Right ventricle myocardium superior (tissue), 1 donor: ENCODE measurements around the gene ING3. TPM values are rescaled to one million over a fixed set of nuclear protein-coding genes. Genes with fewer than 3 reads are reported as not detected.
"Not testable (repeated sequence)": the region's sequence is repeated elsewhere in the genome, so short reads cannot be mapped to it uniquely, and the experiment has no call there.

Experiments
- ATAC-seq: fragments of 200-7000 bp; cut with Tn5 transposase; one replicate; pipeline ENCODE4 v1.9.1; 2020; ENCODE audit warnings: mild to moderate bottlenecking; ENCODE audit not compliant: poor library complexity
- DNase-seq: peaks from one replicate; pipeline ENCODE4 v3.0.0-alpha.2; 2020
- intact Hi-C: fragments of 100-400 bp; cut with DNase I; formaldehyde crosslinking; loops from one replicate; pipeline ENCODE4 v1.11.2; 2022
- total RNA-seq: library from RNA; stranded (reverse); fragmentation: NEBNext Ultra II Directional; extraction: Animal tissue kit (Norgen Biotek cat#: 25700); gene quantifications from one replicate; pipeline ENCODE4 v1.2.1, GENCODE V29; 2021
- donor health status: DM: no; HTN: yes; CAD: no; lungs with severe emphysema.

The ING3 gene
- total RNA-seq, 1 donor from 2014 or later: 11.1 TPM

- DNase-seq (no peak), ATAC-seq (no peak)
- intact Hi-C loops: loop anchor here (5.0 kb wide), 2 partner anchors 138 to 153 kb away; no protein-coding TSS in a partner anchor
Observed at GRCh38 chr7:120944826-120945562, 5.6 kb upstream of the ING3 start.

- intact Hi-C loops: loop anchor here (5.0 kb wide), 1 partner anchor 141 kb away; no protein-coding TSS in a partner anchor
- no peak for ATAC-seq
- no peak for DNase-seq
Observed at GRCh38 chr7:120947980-120948379, 2.6 kb upstream of the ING3 start.

GRCh38 chr7:120949393-120949911 lies 1.1 kb upstream of the ING3 start:
- DNase-seq (no peak), ATAC-seq (no peak)
- intact Hi-C loops: loop anchor here (5.0 kb wide), 1 partner anchor 142 kb away; no protein-coding TSS in a partner anchor

GRCh38 chr7:120949998-120950538 lies 509 bp upstream of the ING3 start:
- intact Hi-C loops: loop anchor here (5.0 kb wide), 1 partner anchor 143 kb away; no protein-coding TSS in a partner anchor
- DNase-seq (no peak), ATAC-seq (no peak)

GRCh38 chr7:120951309-120951699 lies 727 bp downstream of the ING3 start:
- ATAC-seq: no peak

GRCh38 chr7:120951826-120952225 lies 1.2 kb downstream of the ING3 start:
- intact Hi-C loops: no loop called here
- no peak for ATAC-seq
- no peak for DNase-seq

More at GRCh38 chr7:120951309-120951699, 727 bp downstream of the ING3 start:
- DNase-seq: no peak
- intact Hi-C loops: no loop called here

- intact Hi-C loops: no loop called here
- DNase-seq (no peak), ATAC-seq (no peak)
Observed at GRCh38 chr7:120955577-120956149, 5.1 kb downstream of the ING3 start.

- DNase-seq (no peak), ATAC-seq (no peak)
- intact Hi-C loops: no loop called here
Observed at GRCh38 chr7:120959929-120960484, 9.4 kb downstream of the ING3 start.

- DNase-seq (no peak), ATAC-seq (no peak)
- intact Hi-C loops: no loop called here
Observed at GRCh38 chr7:120960714-120961113, 10.1 kb downstream of the ING3 start.

GRCh38 chr7:120961638-120962173 lies 11.1 kb downstream of the ING3 start:
- intact Hi-C loops: no loop called here
- DNase-seq (no peak), ATAC-seq (no peak)

- intact Hi-C loops: no loop called here
- no peak for DNase-seq
- no peak for ATAC-seq
Observed at GRCh38 chr7:120964088-120964487, 13.5 kb downstream of the ING3 start.

- DNase-seq: no peak
- intact Hi-C loops: no loop called here
- no peak for ATAC-seq
Observed at GRCh38 chr7:120966961-120967360, 16.4 kb downstream of the ING3 start.

- DNase-seq (no peak), ATAC-seq (no peak)
- intact Hi-C loops: no loop called here
Observed at GRCh38 chr7:120973849-120974248, 23.3 kb downstream of the ING3 start.

- ATAC-seq (no peak), DNase-seq (no peak)
- intact Hi-C loops: no loop called here
Observed at GRCh38 chr7:120979765-120980499, 29.4 kb downstream of the ING3 start.

- DNase-seq: no peak
- no peak for ATAC-seq
- intact Hi-C loops: no loop called here
Observed at GRCh38 chr7:120981117-120981516, 30.5 kb downstream of the ING3 start.

- intact Hi-C loops: no loop called here
- ATAC-seq: no peak
Observed at GRCh38 chr7:120981888-120982615, 31.5 kb downstream of the ING3 start.

GRCh38 chr7:120983592-120983991 lies 33.0 kb downstream of the ING3 start:
- ATAC-seq, DNase-seq, intact Hi-C loops: not testable (repeated sequence)

More at GRCh38 chr7:120981888-120982615, 31.5 kb downstream of the ING3 start:
- no peak for DNase-seq

- no peak for DNase-seq
- intact Hi-C loops: no loop called here
- no peak for ATAC-seq
Observed at GRCh38 chr7:120984406-120984805, 33.8 kb downstream of the ING3 start.
